PC-3 (cell line): ENCODE results near the gene ISLR2. TPM values are rescaled to one million over a fixed set of nuclear protein-coding genes. Genes with fewer than 3 reads are reported as not detected.

ENCODE experiments used
- ATAC-seq: fragments of 200-7000 bp; cut with Tn5 transposase; 2 replicates; pipeline ENCODE4 v1.9.1; 2020; ENCODE audit warnings: mild to moderate bottlenecking, moderate library complexity
- BruUV-seq: library from RNA; stranded (reverse); fragments of 400-500 nt; replicated peaks from 2 replicates; lab custom pipeline; 2021; lab: Mats Ljungman, UMichigan
- CTCF ChIA-PET: fragments of 300-600 bp; sonication (Branson Sonifier 250); formaldehyde crosslinking; loops from one replicate; lab custom pipeline; 2022; ENCODE audit warnings: antibody characterized with exemption; lab: Charles Lee
- POLR2A ChIA-PET: fragments of 300-600 bp; sonication (Branson Sonifier 250); formaldehyde crosslinking; loops from one replicate; lab custom pipeline; 2022; ENCODE audit warnings: antibody characterized with exemption; ENCODE audit not compliant: unreplicated experiment; lab: Charles Lee
- DNase-seq: peaks from one replicate; pipeline ENCODE4 v3.0.0-alpha.2; 2015
- H2AFZ ChIP-seq: fragments of 300-600 bp; sonication (generic); 2 replicates; pipeline ENCODE4 v1.6.0; 2016; ENCODE audit warnings: antibody characterized with exemption, low read length
- H3F3A ChIP-seq: fragments of 300-600 bp; sonication (generic); one replicate; pipeline ENCODE4 v1.6.0; 2017; ENCODE audit warnings: antibody characterized with exemption, low read length, control low read depth, mild to moderate bottlenecking; ENCODE audit not compliant: unreplicated experiment
- H3K27ac ChIP-seq: fragments of 300-600 bp; sonication (generic); 2 replicates; pipeline ENCODE4 v1.5.1; 2016; ENCODE audit warnings: mild to moderate bottlenecking, low read length
- H3K27me3 ChIP-seq: fragments of 300-600 bp; sonication (generic); 2 replicates; pipeline ENCODE4 v1.6.1; 2016; ENCODE audit warnings: low read length, mixed read lengths
- H3K36me3 ChIP-seq: fragments of 300-600 bp; sonication (generic); 2 replicates; pipeline ENCODE4 v1.6.1; 2016; ENCODE audit warnings: low read depth, mixed run types, low read length, mixed read lengths
- H3K4me1 ChIP-seq: fragments of 300-600 bp; sonication (generic); 2 replicates; pipeline ENCODE4 v1.5.1; 2016; ENCODE audit warnings: low read length; ENCODE audit not compliant: insufficient read depth
- H3K4me2 ChIP-seq: fragments of 300-600 bp; sonication (generic); 2 replicates; pipeline ENCODE4 v1.6.0; 2016; ENCODE audit warnings: low read length
- H3K4me3 ChIP-seq: fragments of 300-600 bp; sonication (generic); 2 replicates; pipeline ENCODE4 v1.5.1; 2016; ENCODE audit warnings: mild to moderate bottlenecking, low read length, mixed read lengths
- H3K79me2 ChIP-seq: fragments of 300-600 bp; sonication (generic); 2 replicates; pipeline ENCODE4 v1.6.1; 2017; ENCODE audit warnings: low read length, mixed read lengths
- H3K9ac ChIP-seq: fragments of 300-600 bp; sonication (generic); 2 replicates; pipeline ENCODE4 v1.6.0; 2016; ENCODE audit warnings: mild to moderate bottlenecking, low read length
- H3K9me2 ChIP-seq: fragments of 300-600 bp; sonication (generic); replicated peaks from 2 replicates; pipeline ENCODE4 v1.6.1; 2016; ENCODE audit warnings: mixed run types, low read length, mixed read lengths
- H3K9me3 ChIP-seq: fragments of 300-600 bp; sonication (generic); 2 replicates; pipeline ENCODE4 v1.6.1; 2016; ENCODE audit warnings: low read length, mixed read lengths
- H4K20me1 ChIP-seq: fragments of 300-600 bp; sonication (generic); 2 replicates; pipeline ENCODE4 v1.6.1; 2016; ENCODE audit warnings: low read length, mixed read lengths
- EZH2 ChIP-seq: fragments of 300-600 bp; sonication (generic); IDR thresholded peaks from one replicate; pipeline ENCODE4 v1.6.1; 2017; ENCODE audit warnings: antibody characterized with exemption, mild to moderate bottlenecking, low read length; ENCODE audit not compliant: unreplicated experiment
- EZH2phosphoT487 ChIP-seq: fragments of 300-600 bp; sonication (generic); IDR thresholded peaks from 2 replicates; pipeline ENCODE4 v1.6.1; 2018; ENCODE audit warnings: mild to moderate bottlenecking, antibody characterized with exemption, low read length, borderline replicate concordance
- intact Hi-C: fragments of 100-400 bp; cut with micrococcal nuclease; formaldehyde crosslinking; loops from 2 replicates; pipeline ENCODE4 v1.9.0; 2023
- total RNA-seq: library from RNA; depleted of rRNA; stranded (reverse); fragments of >200 nt; gene quantifications from 2 replicates; pipeline ENCODE4 v1.2.3, GENCODE V29; 2014
- TF ChIP-seq, protein P1 (sequence below): fragments of 300-600 bp; sonication (generic); conservative IDR thresholded peaks from 2 replicates; pipeline ENCODE4 v1.5.1; 2017; ENCODE audit warnings: antibody characterized with exemption, low read depth, mild to moderate bottlenecking, low read length

ISLR2 gene
- total RNA-seq, 1 experiment from 2014 or later: 0.22 TPM

GRCh38 chr15:74133694-74134386 lies 3.5 kb downstream of the ISLR2 start:
- Histone ChIP-seq H3F3A (no peaks in the 10 kb centered on the region), H2AFZ (no peak overlapping the region), H3K9me3 (no peaks in the 10 kb centered on the region), H4K20me1 (no peaks in the 10 kb centered on the region), H3K79me2 (no peaks in the 10 kb centered on the region), H3K27ac (no peak overlapping the region), H3K36me3 (no peaks in the 10 kb centered on the region), H3K9me2 (no peaks in the 10 kb centered on the region), H3K4me2 (no peak overlapping the region), H3K9ac (no peak overlapping the region), H3K4me1 (peaks cover 14% of the 10 kb centered on the region; the same call in 1 of the 2 replicates), H3K27me3 (peaks cover 33% of the 10 kb centered on the region), H3K4me3 (no peak overlapping the region)
- ATAC-seq (no peak), DNase-seq (no peak)
- intact Hi-C loops: no loop called here
- no TSS peak for BruUV-seq
- TF ChIP-seq EZH2: no peak
- no peak for TF ChIP-seq EZH2phosphoT487
- TF ChIP-seq, protein P1, sequence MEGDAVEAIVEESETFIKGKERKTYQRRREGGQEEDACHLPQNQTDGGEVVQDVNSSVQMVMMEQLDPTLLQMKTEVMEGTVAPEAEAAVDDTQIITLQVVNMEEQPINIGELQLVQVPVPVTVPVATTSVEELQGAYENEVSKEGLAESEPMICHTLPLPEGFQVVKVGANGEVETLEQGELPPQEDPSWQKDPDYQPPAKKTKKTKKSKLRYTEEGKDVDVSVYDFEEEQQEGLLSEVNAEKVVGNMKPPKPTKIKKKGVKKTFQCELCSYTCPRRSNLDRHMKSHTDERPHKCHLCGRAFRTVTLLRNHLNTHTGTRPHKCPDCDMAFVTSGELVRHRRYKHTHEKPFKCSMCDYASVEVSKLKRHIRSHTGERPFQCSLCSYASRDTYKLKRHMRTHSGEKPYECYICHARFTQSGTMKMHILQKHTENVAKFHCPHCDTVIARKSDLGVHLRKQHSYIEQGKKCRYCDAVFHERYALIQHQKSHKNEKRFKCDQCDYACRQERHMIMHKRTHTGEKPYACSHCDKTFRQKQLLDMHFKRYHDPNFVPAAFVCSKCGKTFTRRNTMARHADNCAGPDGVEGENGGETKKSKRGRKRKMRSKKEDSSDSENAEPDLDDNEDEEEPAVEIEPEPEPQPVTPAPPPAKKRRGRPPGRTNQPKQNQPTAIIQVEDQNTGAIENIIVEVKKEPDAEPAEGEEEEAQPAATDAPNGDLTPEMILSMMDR: no peak
- ChIA-PET CTCF (interaction anchor here (1.3 kb wide), 1 partner anchor 174 kb away, joined by 4 read pairs; no protein-coding TSS in a partner anchor), POLR2A (no interaction called here)

DNA sequence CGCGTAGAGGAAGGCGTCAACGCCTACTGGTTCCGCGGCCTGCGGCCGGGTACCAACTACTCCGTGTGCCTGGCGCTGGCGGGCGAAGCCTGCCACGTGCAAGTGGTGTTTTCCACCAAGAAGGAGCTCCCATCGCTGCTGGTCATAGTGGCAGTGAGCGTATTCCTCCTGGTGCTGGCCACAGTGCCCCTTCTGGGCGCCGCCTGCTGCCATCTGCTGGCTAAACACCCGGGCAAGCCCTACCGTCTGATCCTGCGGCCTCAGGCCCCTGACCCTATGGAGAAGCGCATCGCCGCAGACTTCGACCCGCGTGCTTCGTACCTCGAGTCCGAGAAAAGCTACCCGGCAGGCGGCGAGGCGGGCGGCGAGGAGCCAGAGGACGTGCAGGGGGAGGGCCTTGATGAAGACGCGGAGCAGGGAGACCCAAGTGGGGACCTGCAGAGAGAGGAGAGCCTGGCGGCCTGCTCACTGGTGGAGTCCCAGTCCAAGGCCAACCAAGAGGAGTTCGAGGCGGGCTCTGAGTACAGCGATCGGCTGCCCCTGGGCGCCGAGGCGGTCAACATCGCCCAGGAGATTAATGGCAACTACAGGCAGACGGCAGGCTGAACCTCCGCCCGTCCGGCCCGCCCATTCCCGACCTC lies 4.1 kb downstream of the ISLR2 start:
- Histone ChIP-seq H3K36me3 (no peaks in the 10 kb centered on the region), H3K79me2 (no peaks in the 10 kb centered on the region), H3K4me2 (no peak overlapping the region), H3K27ac (no peak overlapping the region), H3K9me3 (no peaks in the 10 kb centered on the region), H3K4me1 (peaks cover 14% of the 10 kb centered on the region; the same call in 1 of the 2 replicates), H3K9me2 (no peaks in the 10 kb centered on the region), H3K27me3 (peaks cover 26% of the 10 kb centered on the region), H3K4me3 (no peak overlapping the region), H3F3A (no peaks in the 10 kb centered on the region), H3K9ac (no peak overlapping the region), H2AFZ (no peak overlapping the region), H4K20me1 (no peaks in the 10 kb centered on the region)
- BruUV-seq: no TSS peak
- POLR2A ChIA-PET: no interaction called here
- DNase-seq (no peak), ATAC-seq (no peak)
- intact Hi-C loops: no loop called here
- no peak for TF ChIP-seq EZH2phosphoT487
- TF ChIP-seq, protein P1: peak; percentile 57
- CTCF ChIA-PET: interaction anchor here (1.3 kb wide), 1 partner anchor 173 kb away, joined by 4 read pairs; no protein-coding TSS in a partner anchor

DNA sequence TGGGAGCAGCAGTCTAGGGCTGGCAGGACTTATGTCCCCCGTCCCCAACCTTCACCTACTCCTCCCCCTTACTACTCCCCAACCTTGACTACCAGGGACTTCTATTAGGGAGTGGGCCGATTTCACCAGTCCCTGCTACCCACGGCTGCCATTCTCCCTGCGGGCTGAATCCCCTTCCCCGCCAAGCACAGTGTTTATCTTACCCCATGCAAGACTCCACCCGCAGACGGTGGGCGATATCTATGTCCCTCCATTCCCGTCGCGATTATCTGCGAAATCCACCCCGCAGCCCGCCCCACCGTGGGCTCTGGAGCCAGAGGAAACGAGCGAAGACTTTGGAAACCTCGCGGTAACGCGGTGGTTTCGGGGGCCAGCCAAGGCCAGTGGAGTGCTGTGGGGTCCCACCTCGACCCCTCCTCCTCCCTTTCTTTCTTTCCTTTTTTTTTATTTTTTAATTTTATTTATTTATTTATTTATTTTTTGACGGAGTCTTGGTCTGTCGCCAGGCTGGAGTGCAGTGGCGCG lies 4.7 kb downstream of the ISLR2 start:
- TF ChIP-seq, protein P1: no peak
- no peak for TF ChIP-seq EZH2phosphoT487
- TF ChIP-seq EZH2: no peak
- no peak for ATAC-seq
- Histone ChIP-seq H3F3A (no peaks in the 10 kb centered on the region), H3K4me1 (peaks cover 14% of the 10 kb centered on the region; the same call in 1 of the 2 replicates), H3K4me2 (no peak overlapping the region), H3K9me2 (no peaks in the 10 kb centered on the region), H3K4me3 (no peak overlapping the region), H3K27ac (no peak overlapping the region), H2AFZ (no peak overlapping the region), H3K9me3 (no peaks in the 10 kb centered on the region), H3K27me3 (peaks cover 21% of the 10 kb centered on the region), H3K36me3 (no peaks in the 10 kb centered on the region), H4K20me1 (no peaks in the 10 kb centered on the region), H3K79me2 (no peaks in the 10 kb centered on the region), H3K9ac (no peak overlapping the region)
- CTCF ChIA-PET: interaction anchor here (0.7 kb wide), 1 partner anchor 55 kb away, joined by 3 read pairs; no protein-coding TSS in a partner anchor
- POLR2A ChIA-PET: no interaction called here
- no peak for DNase-seq
- intact Hi-C loops: no loop called here
- no TSS peak for BruUV-seq
